Keratinocyte (primary cell): ENCODE measurements around the gene PNPLA7. TPM values are rescaled to one million over a fixed set of nuclear protein-coding genes. Genes with fewer than 3 reads are reported as not detected.

Experiments used
- DNase-seq: peaks from one replicate; pipeline ENCODE4 v3.0.0-alpha.2; 2011; ENCODE audit warnings: low read depth, missing footprints, low spot score
- FAIRE-seq: peaks from 2 replicates; lab custom pipeline; 2011; peaks lifted over from hg19 to GRCh38; lab: Jason Lieb, UNC
- H2AFZ ChIP-seq: 2 replicates; pipeline ENCODE4 v1.6.0; 2012; ENCODE audit warnings: low read length, control low read depth, inconsistent platforms; ENCODE audit not compliant: control insufficient read depth
- H3K27ac ChIP-seq: 2 replicates; pipeline ENCODE4 v1.5.1; 2011; ENCODE audit warnings: low read length; ENCODE audit not compliant: control insufficient read depth, insufficient read depth
- H3K27me3 ChIP-seq: 3 replicates; pipeline ENCODE4 v1.6.0; 2011; ENCODE audit warnings: low read length; ENCODE audit not compliant: control insufficient read depth, insufficient read depth; ENCODE audit errors: extremely low read depth
- H3K36me3 ChIP-seq, 2 experiments: 2 replicates in 1 of 2; 3 replicates in 1 of 2; pipeline ENCODE4 v1.5.1; 2011; ENCODE audit warnings: low read length in 2 of 2, mild to moderate bottlenecking in 1 of 2; ENCODE audit not compliant: control insufficient read depth in 2 of 2, insufficient read depth in 2 of 2; ENCODE audit errors: extremely low read depth in 1 of 2
- H3K4me1 ChIP-seq: 3 replicates; pipeline ENCODE4 v1.5.1; 2011; ENCODE audit warnings: low read length; ENCODE audit not compliant: control insufficient read depth, insufficient read depth; ENCODE audit errors: extremely low read depth
- H3K4me2 ChIP-seq: 3 replicates; pipeline ENCODE4 v1.6.0; 2011; ENCODE audit warnings: low read depth, low read length; ENCODE audit not compliant: control insufficient read depth, insufficient read depth; ENCODE audit errors: extremely low read depth
- H3K4me3 ChIP-seq, 3 experiments: fragments of 200-600 bp in 1 of 3; sonication (generic) in 1 of 3; 2 replicates in 2 of 3; 3 replicates in 1 of 3; pipeline ENCODE4 v1.5.1; 2011 to 2016; ENCODE audit warnings: low read length in 3 of 3, mild to moderate bottlenecking in 3 of 3, control low read depth in 2 of 3, inconsistent platforms in 1 of 3, low read depth in 1 of 3, mixed read lengths in 1 of 3, mixed run types in 1 of 3, moderate library complexity in 1 of 3; ENCODE audit not compliant: control insufficient read depth in 2 of 3, insufficient read depth in 2 of 3; ENCODE audit errors: extremely low read depth in 1 of 3
- H3K79me2 ChIP-seq: 2 replicates; pipeline ENCODE4 v1.6.0; 2012; ENCODE audit warnings: low read length; ENCODE audit not compliant: control insufficient read depth, insufficient read depth
- H3K9ac ChIP-seq: 3 replicates; pipeline ENCODE4 v1.6.0; 2011; ENCODE audit warnings: low read length; ENCODE audit not compliant: control insufficient read depth, insufficient read depth; ENCODE audit errors: extremely low read depth
- H3K9me1 ChIP-seq: 3 replicates; pipeline ENCODE4 v1.6.0; 2011; ENCODE audit warnings: low read length; ENCODE audit not compliant: control insufficient read depth, insufficient read depth; ENCODE audit errors: extremely low read depth
- H3K9me3 ChIP-seq: 2 replicates; pipeline ENCODE4 v1.5.1; 2012; ENCODE audit warnings: low read depth, low read length; ENCODE audit not compliant: control insufficient read depth
- H4K20me1 ChIP-seq: 3 replicates; pipeline ENCODE4 v1.6.0; 2011; ENCODE audit warnings: low read length; ENCODE audit not compliant: control insufficient read depth, insufficient read depth; ENCODE audit errors: extremely low read depth
- EZH2 ChIP-seq: IDR thresholded peaks from one replicate; pipeline ENCODE4 v1.6.1; 2012; ENCODE audit warnings: inconsistent platforms, mild to moderate bottlenecking, low read length, moderate library complexity
- dilution Hi-C: fragments of 300-500 bp; cut with MboI; formaldehyde crosslinking; loops from one replicate; pipeline ENCODE4 v1.7.0; 2020; ENCODE audit warnings: low sequenced_read_pairs; ENCODE audit not compliant: extremely low pct_ligation_motif_present
- polyA plus RNA-seq, 5 experiments: library from polyadenylated mRNA; depleted of rRNA in 3 of 5; stranded (reverse) in 3 of 5; stranded (forward) in 1 of 5; unstranded in 1 of 5; fragments of >200 nt; gene quantifications; 1 replicate in 1 of 5; 2 replicates in 3 of 5; 3 replicates in 1 of 5; pipeline versions ENCODE4 v1.2.1 to v1.2.3, GENCODE V29; 2011 to 2012; ENCODE audit warnings: missing spikeins in 2 of 5, low read depth in 1 of 5, low replicate concordance in 1 of 5
- TF ChIP-seq, protein P1 (sequence below), 3 experiments: IDR thresholded peaks in 1 of 3; conservative IDR thresholded peaks in 1 of 3; optimal IDR thresholded peaks in 1 of 3; 2 replicates in 2 of 3; 3 replicates in 1 of 3; pipeline versions ENCODE3 to v1.5.1; 2011; ENCODE audit warnings: low read length in 3 of 3, mild to moderate bottlenecking in 3 of 3, moderate library complexity in 2 of 3, control low read depth in 1 of 3, inconsistent platforms in 1 of 3; ENCODE audit not compliant: insufficient read depth in 2 of 3; ENCODE audit errors: extremely low read depth in 1 of 3

The PNPLA7 gene
- polyA plus RNA-seq, 1 donor (not counting 4 experiments of a cell fraction or from before 2014, with no cell fraction given), result 0.34 TPM

DNA sequence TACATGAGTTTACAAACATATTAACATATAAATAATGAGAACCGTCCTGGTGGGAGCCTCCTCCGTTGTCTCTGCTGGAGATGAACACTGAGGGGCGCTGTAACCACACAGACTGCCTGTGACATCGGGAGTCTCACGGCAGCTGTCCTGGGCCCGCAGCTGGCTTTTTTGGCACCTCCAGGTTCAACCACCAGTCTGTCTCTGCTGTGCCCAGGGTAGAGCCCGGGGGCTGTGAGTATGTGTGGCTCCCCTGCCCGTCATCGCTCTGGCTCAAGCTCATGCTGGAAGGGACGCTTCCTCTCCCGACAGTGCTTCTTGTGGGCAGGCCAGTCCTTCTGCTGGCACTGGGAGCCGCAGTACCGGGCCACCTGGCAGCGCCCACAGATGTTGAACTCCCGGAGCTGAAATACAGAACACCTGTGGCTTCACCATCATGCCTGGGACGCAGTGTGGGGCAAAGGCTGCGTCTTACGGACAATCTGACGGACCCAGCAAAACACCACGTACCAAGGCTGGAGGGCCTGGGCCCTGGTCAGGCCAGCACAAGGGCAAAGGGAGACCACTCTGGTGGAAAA is 32.2 kb upstream of the PNPLA7 start:
- Histone ChIP-seq H4K20me1 (peaks cover 6% of the 10 kb centered on the region), H3K9ac (no peak overlapping the region), H3K9me1 (no peaks in the 10 kb centered on the region), H3K27me3 (no peaks in the 10 kb centered on the region), H3K79me2 (peaks cover 40% of the 10 kb centered on the region), H3K4me2 (no peak overlapping the region), H3K4me1 (peaks cover 8% of the 10 kb centered on the region), H3K9me3 (no peaks in the 10 kb centered on the region), H3K36me3 (peaks cover 39 to 51% of the 10 kb centered on the region in 2 experiments), H3K27ac (no peak overlapping the region), H3K4me3 (no peak overlapping the region), H2AFZ (no peak overlapping the region)
- dilution Hi-C loops, result no loop called here
- no peak for DNase-seq
- no peak for FAIRE-seq
- TF ChIP-seq EZH2, result no peak
- TF ChIP-seq, protein P1, sequence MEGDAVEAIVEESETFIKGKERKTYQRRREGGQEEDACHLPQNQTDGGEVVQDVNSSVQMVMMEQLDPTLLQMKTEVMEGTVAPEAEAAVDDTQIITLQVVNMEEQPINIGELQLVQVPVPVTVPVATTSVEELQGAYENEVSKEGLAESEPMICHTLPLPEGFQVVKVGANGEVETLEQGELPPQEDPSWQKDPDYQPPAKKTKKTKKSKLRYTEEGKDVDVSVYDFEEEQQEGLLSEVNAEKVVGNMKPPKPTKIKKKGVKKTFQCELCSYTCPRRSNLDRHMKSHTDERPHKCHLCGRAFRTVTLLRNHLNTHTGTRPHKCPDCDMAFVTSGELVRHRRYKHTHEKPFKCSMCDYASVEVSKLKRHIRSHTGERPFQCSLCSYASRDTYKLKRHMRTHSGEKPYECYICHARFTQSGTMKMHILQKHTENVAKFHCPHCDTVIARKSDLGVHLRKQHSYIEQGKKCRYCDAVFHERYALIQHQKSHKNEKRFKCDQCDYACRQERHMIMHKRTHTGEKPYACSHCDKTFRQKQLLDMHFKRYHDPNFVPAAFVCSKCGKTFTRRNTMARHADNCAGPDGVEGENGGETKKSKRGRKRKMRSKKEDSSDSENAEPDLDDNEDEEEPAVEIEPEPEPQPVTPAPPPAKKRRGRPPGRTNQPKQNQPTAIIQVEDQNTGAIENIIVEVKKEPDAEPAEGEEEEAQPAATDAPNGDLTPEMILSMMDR (optimal IDR thresholded peaks at IDR 0.05 in 1 of 3, IDR thresholded peaks at IDR 0.05 in 1 of 3, conservative IDR thresholded peaks at IDR 0.05 in 1 of 3; ENCODE audit: extremely low read depth in 1 of 3, insufficient read depth in 2 of 3, low read length in 3 of 3), result peak; percentile 18 to 54 (median 36)

DNA sequence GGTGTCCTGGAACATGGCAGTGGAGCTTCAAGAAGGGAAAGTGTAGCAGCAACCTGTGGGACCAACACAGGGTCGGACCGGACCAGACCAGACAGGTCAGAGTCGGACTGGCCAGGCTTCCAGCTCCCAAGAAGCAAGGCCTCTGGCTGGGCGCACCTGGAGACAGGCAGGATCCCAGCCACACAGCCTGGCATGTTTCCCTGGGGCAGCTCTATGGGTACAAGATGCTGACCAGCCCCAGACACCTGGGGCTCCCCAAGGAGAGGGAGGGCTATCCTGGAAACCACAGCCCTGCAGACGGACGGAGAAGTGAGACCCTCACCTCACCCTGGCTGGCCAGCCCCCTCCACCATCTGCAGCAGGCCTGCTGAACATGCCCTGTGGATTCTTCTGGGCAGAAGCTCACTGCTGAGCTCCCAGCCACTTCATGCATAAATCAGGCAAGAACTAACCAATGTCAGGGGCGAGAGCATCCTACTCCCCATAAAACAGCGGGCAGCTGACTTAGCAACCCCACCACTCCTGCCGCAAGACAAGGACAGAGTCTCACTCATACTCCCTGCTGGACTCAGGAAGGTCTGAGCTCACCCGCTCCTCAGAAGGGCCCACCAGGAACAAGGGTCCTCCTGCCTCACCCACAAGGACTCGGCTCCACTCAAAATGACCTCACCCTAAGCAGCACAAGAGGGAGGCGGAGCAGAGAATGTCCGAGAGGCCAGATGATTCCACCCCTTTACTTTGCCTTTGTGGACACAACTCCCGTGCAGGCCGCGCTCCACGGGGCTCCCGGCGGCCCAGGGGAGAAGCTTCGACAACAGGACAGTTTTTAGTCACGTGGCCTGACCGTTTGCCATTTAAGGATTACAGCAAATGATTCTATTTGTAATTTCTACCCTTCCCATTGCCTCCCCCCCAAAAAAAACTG is 31.4 kb upstream of the PNPLA7 start:
- H2AFZ ChIP-seq, result no peak overlapping the region
- H4K20me1 ChIP-seq, result peaks cover 6% of the 10 kb centered on the region
- H3K36me3 ChIP-seq, result peaks cover 33 to 44% of the 10 kb centered on the region in 2 experiments

More for the DNA sequence above, 31.4 kb upstream of the PNPLA7 start:
- DNase-seq, result no peak
- no peak for FAIRE-seq
- TF ChIP-seq, protein P1 (optimal IDR thresholded peaks at IDR 0.05 in 1 of 3, IDR thresholded peaks at IDR 0.05 in 1 of 3, conservative IDR thresholded peaks at IDR 0.05 in 1 of 3; ENCODE audit: extremely low read depth in 1 of 3, insufficient read depth in 2 of 3, low read length in 3 of 3), result no peak
- no peak for TF ChIP-seq EZH2
- Histone ChIP-seq H3K9me3 (no peaks in the 10 kb centered on the region), H3K79me2 (peaks cover 42% of the 10 kb centered on the region), H3K27me3 (no peaks in the 10 kb centered on the region), H3K4me3 (no peak overlapping the region), H3K9me1 (no peaks in the 10 kb centered on the region), H3K4me2 (no peak overlapping the region), H3K4me1 (peaks cover 16% of the 10 kb centered on the region), H3K9ac (no peak overlapping the region), H3K27ac (no peak overlapping the region)
- dilution Hi-C loops, result no loop called here
